IPS-18c (cell line): ENCODE results near the gene CCL15.

Experiments used
- H3K4me3 ChIP-seq: 2 replicates; pipeline ENCODE4 v1.7.0; 2013; ENCODE audit warnings: low read depth, mild to moderate bottlenecking, low read length, moderate library complexity; ENCODE audit not compliant: insufficient read depth
- H3K9me3 ChIP-seq: one replicate; pipeline ENCODE4 v1.6.1; 2013; ENCODE audit warnings: mild to moderate bottlenecking, low read length, moderate library complexity; ENCODE audit not compliant: control insufficient read depth, insufficient read depth

The CCL15 gene

DNA sequence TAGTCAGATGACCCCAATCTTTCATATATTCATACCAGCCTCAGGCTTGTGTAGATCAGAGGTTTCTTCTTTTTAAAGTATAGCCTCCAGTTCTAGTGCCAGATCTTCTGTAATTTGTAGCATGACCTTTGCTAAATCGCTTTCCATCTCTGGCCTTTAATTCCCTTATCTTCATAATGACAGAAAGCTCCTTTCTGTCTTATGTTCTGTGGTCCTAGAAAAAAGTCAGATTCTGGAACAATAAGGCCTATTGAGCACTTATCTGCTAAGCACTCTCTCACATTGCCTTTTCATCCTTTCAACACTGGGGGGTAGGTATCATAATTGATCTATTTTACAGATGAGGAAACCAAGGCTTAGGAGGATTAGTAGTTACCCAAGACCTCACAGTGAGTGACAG lies 29.3 kb downstream of the CCL15 start:
- H3K4me3 ChIP-seq = no peak overlapping the region

GRCh38 chr17:35969558-35970380 lies 31.6 kb downstream of the CCL15 start:
- Histone ChIP-seq H3K4me3 (no peak overlapping the region), H3K9me3 (no peaks in the 10 kb centered on the region)

More for the DNA sequence above, 29.3 kb downstream of the CCL15 start:
- H3K9me3 ChIP-seq = no peaks in the 10 kb centered on the region

DNA sequence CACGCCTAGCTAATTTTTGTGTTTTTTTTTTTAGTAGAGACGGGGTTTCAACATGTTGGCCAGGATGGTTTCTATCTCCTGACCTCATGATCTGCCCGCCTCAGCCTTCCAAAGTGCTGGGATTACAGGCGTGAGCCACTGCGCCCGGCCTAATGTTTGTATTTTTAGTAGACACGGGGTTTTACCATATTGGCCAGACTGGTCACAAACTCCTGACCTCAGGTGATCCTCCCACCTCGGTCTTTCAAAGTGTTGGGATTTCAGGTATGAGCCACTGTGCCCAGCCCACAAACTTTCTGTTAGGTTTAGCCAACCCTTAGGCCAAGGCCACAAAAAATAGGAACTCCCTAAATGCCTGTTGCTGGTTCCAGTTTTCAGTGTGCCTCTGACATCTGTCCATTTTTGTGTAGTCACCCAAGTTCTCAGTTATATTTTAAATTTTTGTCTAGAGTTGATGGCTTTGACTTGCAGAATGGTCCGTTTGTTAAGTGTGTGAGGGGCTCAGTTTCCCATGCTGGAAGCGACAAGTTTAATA lies 32.8 kb downstream of the CCL15 start:
- no peaks in the 10 kb centered on the region for H3K9me3 ChIP-seq
- no peak overlapping the region for H3K4me3 ChIP-seq

DNA sequence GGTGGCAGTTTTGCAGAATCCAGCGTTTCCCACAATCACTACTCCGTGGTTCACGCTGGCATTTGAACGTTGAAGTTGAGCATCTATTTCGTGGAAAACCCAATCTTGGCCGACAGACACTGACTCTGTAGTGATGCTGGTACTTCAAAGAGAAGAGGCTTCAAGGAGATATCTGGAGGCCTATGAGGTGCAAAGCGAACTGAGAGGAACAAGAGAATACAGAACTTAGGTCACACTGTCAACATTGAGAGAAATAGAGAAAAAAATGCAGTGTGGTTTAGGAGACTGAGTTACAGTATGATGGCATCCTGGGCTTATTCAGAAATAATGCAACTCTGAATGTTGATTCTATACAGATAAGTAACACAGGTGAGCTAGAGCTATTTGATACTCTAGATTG lies 36.1 kb downstream of the CCL15 start:
- H3K4me3 ChIP-seq = no peak overlapping the region
- H3K9me3 ChIP-seq = no peaks in the 10 kb centered on the region

- H3K9me3 ChIP-seq = no peaks in the 10 kb centered on the region
- no peak overlapping the region for H3K4me3 ChIP-seq
Observed at GRCh38 chr17:35963663-35964062, 37.7 kb downstream of the CCL15 start.

GRCh38 chr17:35953720-35954119 lies 47.6 kb downstream of the CCL15 start:
- Histone ChIP-seq H3K9me3 (no peaks in the 10 kb centered on the region), H3K4me3 (no peak overlapping the region)

GRCh38 chr17:35949401-35949800 lies 52.0 kb downstream of the CCL15 start:
- Histone ChIP-seq H3K9me3 (peaks cover 1% of the 10 kb centered on the region), H3K4me3 (no peak overlapping the region)

- no peak overlapping the region for H3K4me3 ChIP-seq
- peaks cover 2% of the 10 kb centered on the region for H3K9me3 ChIP-seq
Observed at GRCh38 chr17:35948092-35948491, 53.3 kb downstream of the CCL15 start.
